Endothelial cell of umbilical vein (primary cell): Measurements from ENCODE around the gene GALNT2.

ENCODE experiments used
- CTCF ChIP-seq, 2 donors: IDR thresholded peaks; 1 replicate in 1 of 2; 2 replicates in 1 of 2; pipeline ENCODE4 v1.5.1; 2011; ENCODE audit warnings: low read length in 2 of 2, mild to moderate bottlenecking in 2 of 2, moderate library complexity in 2 of 2, control low read depth in 1 of 2, inconsistent platforms in 1 of 2, low read depth in 1 of 2; ENCODE audit not compliant: insufficient read depth in 1 of 2; ENCODE audit errors: extremely low read depth in 1 of 2
- EZH2 ChIP-seq: IDR thresholded peaks from 2 replicates; pipeline ENCODE4 v1.6.1; 2012; ENCODE audit warnings: borderline replicate concordance, low read depth, mild to moderate bottlenecking, moderate library complexity, low read length, inconsistent platforms; ENCODE audit not compliant: severe bottlenecking
- FOS ChIP-seq: IDR thresholded peaks from 2 replicates; pipeline ENCODE4 v1.6.1; 2011; ENCODE audit warnings: mild to moderate bottlenecking, low read length, moderate library complexity, borderline replicate concordance; ENCODE audit not compliant: insufficient read depth
- JUN ChIP-seq: IDR thresholded peaks from 2 replicates; pipeline ENCODE4 v1.6.1; 2011; ENCODE audit warnings: borderline replicate concordance, low read depth; ENCODE audit not compliant: insufficient read length, insufficient read depth
- MAX ChIP-seq: IDR thresholded peaks from 2 replicates; pipeline ENCODE4 v1.6.1; 2011; ENCODE audit not compliant: insufficient read depth, insufficient read length
- MYC ChIP-seq: IDR thresholded peaks from one replicate; pipeline ENCODE4 v1.6.1; 2011; ENCODE audit warnings: mild to moderate bottlenecking, low read depth, low read length
- POLR2A ChIP-seq: IDR thresholded peaks from 2 replicates; pipeline ENCODE4 v1.6.1; 2012; ENCODE audit warnings: low read depth, mild to moderate bottlenecking, control low read depth, low read length
- POLR2AphosphoS5 ChIP-seq: IDR thresholded peaks from 2 replicates; pipeline ENCODE4 v1.6.1; 2012; ENCODE audit warnings: low read depth, mild to moderate bottlenecking, control low read depth, low read length, moderate library complexity; ENCODE audit not compliant: insufficient read depth

- TF ChIP-seq CTCF (IDR thresholded peaks at IDR 0.05; ENCODE audit: extremely low read depth in 1 of 2, insufficient read depth in 1 of 2, low read depth in 1 of 2, low read length in 2 of 2), result no peak
- no peak for TF ChIP-seq POLR2AphosphoS5
- no peak for TF ChIP-seq POLR2A
- no peak for TF ChIP-seq JUN
- TF ChIP-seq EZH2, result no peak
- TF ChIP-seq FOS, result no peak
- TF ChIP-seq MAX, result no peak
- no peak for TF ChIP-seq MYC
Measured at GRCh38 chr1:230250666-230251065, 183.6 kb downstream of the GALNT2 start.
